ENCODE data around the gene PEMT. TPM values are rescaled to one million over a fixed set of nuclear protein-coding genes. Genes with fewer than 3 reads are reported as not detected.

Gene PEMT
- total RNA-seq, 1 experiment from 2014 or later: 53.1 TPM

GRCh38 chr17:17518951-17519350, 72.6 kb downstream of the PEMT start:
- Mint-ChIP-seq H3K4me1 (peaks cover 41% of the 10 kb centered on the region), H3K4me3 (no peak overlapping the region), H3K36me3 (no peaks in the 10 kb centered on the region; the same call in 1 of the 2 replicates), H3K27me3 (ENCODE audit: low read depth) (no peaks in the 10 kb centered on the region), H3K27ac (no peak overlapping the region), H3K9me3 (0 out of 2 replicates have a peak, but pooled peaks cover 2% of the 10 kb centered on the region)
- no peak for ATAC-seq
- no peak for DNase-seq (ENCODE audit: low spot score)
- TF ChIP-seq GABPB1 (CRISPR knock-in tag; IDR thresholded peaks at IDR 0.05): no peak
- no peak for TF ChIP-seq ELF4 (CRISPR knock-in tag; IDR thresholded peaks at IDR 0.05; ENCODE audit: low read depth)
- TF ChIP-seq, protein P1, sequence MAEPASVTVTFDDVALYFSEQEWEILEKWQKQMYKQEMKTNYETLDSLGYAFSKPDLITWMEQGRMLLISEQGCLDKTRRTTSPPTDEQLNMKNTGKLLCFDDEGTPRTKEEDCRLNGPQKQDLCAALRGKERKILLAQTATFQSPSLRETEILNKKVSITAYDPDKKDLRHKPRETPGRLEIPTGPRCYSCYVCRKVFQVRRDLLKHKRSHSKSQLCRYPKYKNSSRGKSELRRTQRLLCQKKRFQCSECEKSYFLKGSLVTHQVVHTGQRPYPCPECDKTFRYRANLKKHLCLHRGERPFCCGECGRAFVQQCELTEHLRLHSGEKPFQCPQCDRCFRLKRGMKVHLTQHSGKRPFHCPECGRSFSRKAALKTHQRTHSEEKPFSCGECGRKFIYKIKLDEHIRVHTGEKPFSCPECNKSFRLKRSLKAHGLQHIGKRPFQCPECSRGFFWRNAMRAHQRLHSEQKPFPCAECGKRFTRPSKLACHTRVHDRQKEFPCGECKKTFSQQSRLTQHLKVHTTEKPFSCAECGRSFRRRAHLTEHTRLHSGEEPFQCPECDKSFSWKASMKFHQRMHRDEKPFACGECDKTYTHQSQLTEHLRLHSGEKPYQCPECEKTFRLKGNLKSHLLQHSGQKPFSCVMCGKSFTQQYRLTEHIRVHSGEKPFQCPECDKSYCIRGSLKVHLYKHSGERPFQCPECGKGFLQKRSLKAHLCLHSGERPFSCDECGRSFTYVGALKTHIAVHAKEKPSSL (CRISPR knock-in tag; conservative IDR thresholded peaks at IDR 0.05): no peak
- TF ChIP-seq GRHL2 (CRISPR knock-in tag; IDR thresholded peaks at IDR 0.05; ENCODE audit: insufficient replicate concordance, severe bottlenecking): no peak
- TF ChIP-seq RORB (CRISPR knock-in tag; IDR thresholded peaks at IDR 0.05): no peak
- TF ChIP-seq, protein P2, sequence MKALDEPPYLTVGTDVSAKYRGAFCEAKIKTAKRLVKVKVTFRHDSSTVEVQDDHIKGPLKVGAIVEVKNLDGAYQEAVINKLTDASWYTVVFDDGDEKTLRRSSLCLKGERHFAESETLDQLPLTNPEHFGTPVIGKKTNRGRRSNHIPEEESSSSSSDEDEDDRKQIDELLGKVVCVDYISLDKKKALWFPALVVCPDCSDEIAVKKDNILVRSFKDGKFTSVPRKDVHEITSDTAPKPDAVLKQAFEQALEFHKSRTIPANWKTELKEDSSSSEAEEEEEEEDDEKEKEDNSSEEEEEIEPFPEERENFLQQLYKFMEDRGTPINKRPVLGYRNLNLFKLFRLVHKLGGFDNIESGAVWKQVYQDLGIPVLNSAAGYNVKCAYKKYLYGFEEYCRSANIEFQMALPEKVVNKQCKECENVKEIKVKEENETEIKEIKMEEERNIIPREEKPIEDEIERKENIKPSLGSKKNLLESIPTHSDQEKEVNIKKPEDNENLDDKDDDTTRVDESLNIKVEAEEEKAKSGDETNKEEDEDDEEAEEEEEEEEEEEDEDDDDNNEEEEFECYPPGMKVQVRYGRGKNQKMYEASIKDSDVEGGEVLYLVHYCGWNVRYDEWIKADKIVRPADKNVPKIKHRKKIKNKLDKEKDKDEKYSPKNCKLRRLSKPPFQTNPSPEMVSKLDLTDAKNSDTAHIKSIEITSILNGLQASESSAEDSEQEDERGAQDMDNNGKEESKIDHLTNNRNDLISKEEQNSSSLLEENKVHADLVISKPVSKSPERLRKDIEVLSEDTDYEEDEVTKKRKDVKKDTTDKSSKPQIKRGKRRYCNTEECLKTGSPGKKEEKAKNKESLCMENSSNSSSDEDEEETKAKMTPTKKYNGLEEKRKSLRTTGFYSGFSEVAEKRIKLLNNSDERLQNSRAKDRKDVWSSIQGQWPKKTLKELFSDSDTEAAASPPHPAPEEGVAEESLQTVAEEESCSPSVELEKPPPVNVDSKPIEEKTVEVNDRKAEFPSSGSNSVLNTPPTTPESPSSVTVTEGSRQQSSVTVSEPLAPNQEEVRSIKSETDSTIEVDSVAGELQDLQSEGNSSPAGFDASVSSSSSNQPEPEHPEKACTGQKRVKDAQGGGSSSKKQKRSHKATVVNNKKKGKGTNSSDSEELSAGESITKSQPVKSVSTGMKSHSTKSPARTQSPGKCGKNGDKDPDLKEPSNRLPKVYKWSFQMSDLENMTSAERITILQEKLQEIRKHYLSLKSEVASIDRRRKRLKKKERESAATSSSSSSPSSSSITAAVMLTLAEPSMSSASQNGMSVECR (CRISPR knock-in tag; IDR thresholded peaks at IDR 0.05; ENCODE audit: borderline replicate concordance): no peak
- TF ChIP-seq ATF2 (CRISPR knock-in tag; IDR thresholded peaks at IDR 0.05; ENCODE audit: borderline replicate concordance, low read depth): no peak
- no peak for TF ChIP-seq RELA (CRISPR knock-in tag; IDR thresholded peaks at IDR 0.05; ENCODE audit: borderline replicate concordance)
- no peak for TF ChIP-seq AR (CRISPR knock-in tag; IDR thresholded peaks at IDR 0.05)
- POLR2A ChIA-PET: interaction anchor here (0.5 kb wide), 1 partner anchor 23 kb away, joined by 3 read pairs; the partner anchor contains the start of gene RASD1
- CTCF ChIA-PET: interaction anchor here (0.6 to 1.5 kb wide), 3 partner anchors 23 to 105 kb away, joined by 3 read pairs; no protein-coding TSS in a partner anchor

DNA sequence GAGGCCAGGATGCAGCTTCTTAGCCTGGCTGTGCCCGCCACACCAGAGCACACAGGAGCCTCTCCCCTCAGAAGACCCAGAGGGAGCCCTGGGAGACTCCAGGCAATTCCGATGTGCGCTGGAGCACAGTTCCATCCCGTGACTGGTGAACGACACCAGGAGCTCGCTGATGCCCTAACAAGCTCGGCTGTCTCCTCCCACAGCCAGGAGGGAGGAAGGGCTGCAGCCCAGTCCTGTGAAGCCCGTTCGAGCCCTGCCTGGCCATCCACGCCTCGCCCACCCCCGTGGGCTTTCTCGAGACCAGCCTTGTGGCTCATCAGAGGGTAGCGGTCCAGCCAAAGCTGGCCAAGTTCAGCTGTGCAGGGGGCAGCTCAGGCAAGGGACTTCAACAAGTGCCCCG, 73.5 kb downstream of the PEMT start:
- Mint-ChIP-seq H3K4me3 (no peak overlapping the region), H3K27me3 (ENCODE audit: low read depth) (no peaks in the 10 kb centered on the region), H3K36me3 (no peaks in the 10 kb centered on the region), H3K9me3 (no peaks in the 10 kb centered on the region), H3K4me1 (peaks cover 33% of the 10 kb centered on the region), H3K27ac (no peak overlapping the region)
- TF ChIP-seq TEAD4 (CRISPR knock-in tag; IDR thresholded peaks at IDR 0.05): no peak
- no peak for ATAC-seq
- ChIA-PET POLR2A (no interaction called here), CTCF (interaction anchor here (1.1 to 1.5 kb wide), 3 partner anchors 21 to 96 kb away, joined by 3 to 5 read pairs (median 3); no protein-coding TSS in a partner anchor)
- no peak for DNase-seq (ENCODE audit: low spot score)

Measured in WTC11 (cell line).